HepG2 (cell line): ENCODE results near the gene DNAJB2. TPM values are rescaled to one million over a fixed set of nuclear protein-coding genes. Genes with fewer than 3 reads are reported as not detected.

ENCODE experiments used
- GATAD1 ChIP-seq: IDR thresholded peaks from 2 replicates; pipeline ENCODE4 v1.6.1; 2016; ENCODE audit warnings: missing genetic modification reagents, missing compliant biosample characterization
- GTF3A ChIP-seq: sonication (generic); formaldehyde crosslinking; conservative IDR thresholded peaks from 2 replicates; pipeline ENCODE4 v1.4.0; 2020; ENCODE audit warnings: mild to moderate bottlenecking, missing genetic modification reagents
- HNRNPLL ChIP-seq: fragments of 200-400 bp; formaldehyde crosslinking; IDR thresholded peaks from 2 replicates; pipeline ENCODE4 v1.6.1; 2017; ENCODE audit warnings: mild to moderate bottlenecking, low read depth, low read length; ENCODE audit not compliant: poor library complexity, severe bottlenecking
- NFE2L1 ChIP-seq: sonication (generic); formaldehyde crosslinking; IDR thresholded peaks from 2 replicates; pipeline ENCODE4 v1.4.0; 2020; ENCODE audit warnings: missing genetic modification reagents, mild to moderate bottlenecking, borderline replicate concordance
- NFIC ChIP-seq: IDR thresholded peaks from 2 replicates; pipeline ENCODE4 v1.6.1; 2012; ENCODE audit warnings: mild to moderate bottlenecking, low read length, inconsistent platforms
- PAWR ChIP-seq: sonication (generic); formaldehyde crosslinking; IDR thresholded peaks from 2 replicates; pipeline ENCODE4 v1.4.0; 2020; ENCODE audit warnings: missing genetic modification reagents, mild to moderate bottlenecking, borderline replicate concordance
- SKI ChIP-seq: fragments of 450-650 bp; IDR thresholded peaks from one replicate; pipeline ENCODE4 v1.6.1; 2018; ENCODE audit warnings: mild to moderate bottlenecking; ENCODE audit not compliant: partially characterized antibody
- SP140L ChIP-seq: sonication (generic); formaldehyde crosslinking; IDR thresholded peaks from 2 replicates; pipeline ENCODE4 v1.4.0; 2020; ENCODE audit warnings: missing genetic modification reagents, borderline replicate concordance
- TBL1XR1 ChIP-seq: fragments of 150-350 bp; IDR thresholded peaks from 2 replicates; pipeline ENCODE4 v1.6.1; 2014; ENCODE audit warnings: borderline replicate concordance, low read length; ENCODE audit not compliant: partially characterized antibody
- ZKSCAN5 ChIP-seq: sonication (generic); formaldehyde crosslinking; IDR thresholded peaks from 2 replicates; pipeline ENCODE4 v1.5.1; 2020; ENCODE audit warnings: mild to moderate bottlenecking, missing genetic modification reagents
- ZNF333 ChIP-seq: sonication (generic); formaldehyde crosslinking; IDR thresholded peaks from 2 replicates; pipeline ENCODE4 v1.4.0; 2020; ENCODE audit warnings: mild to moderate bottlenecking, missing genetic modification reagents, borderline replicate concordance
- ZNF550 ChIP-seq: sonication (generic); formaldehyde crosslinking; IDR thresholded peaks from 2 replicates; pipeline ENCODE4 v1.4.0; 2020; ENCODE audit warnings: mild to moderate bottlenecking, missing genetic modification reagents, borderline replicate concordance
- ZNF670 ChIP-seq: sonication (generic); formaldehyde crosslinking; IDR thresholded peaks from 2 replicates; pipeline ENCODE4 v1.8.0; 2022; ENCODE audit warnings: mild to moderate bottlenecking, missing genetic modification reagents, borderline replicate concordance
- polyA plus RNA-seq, 8 experiments: library from polyadenylated mRNA; depleted of rRNA in 3 of 8; stranded (reverse) in 7 of 8; unstranded in 1 of 8; fragments of >200 nt; fragmentation: Illumina TruSeq in 4 of 8; extraction: Trizol in 4 of 8; gene quantifications; 2 replicates each; pipeline versions ENCODE4 v1.2.1 to v1.2.3, GENCODE V29; 2011 to 2016; ENCODE audit warnings: low read depth in 4 of 8, missing spikeins in 1 of 8, mixed read lengths in 1 of 8; ENCODE audit not compliant: insufficient read depth in 1 of 8
- total RNA-seq, 5 experiments: library from RNA; depleted of rRNA; stranded (reverse); fragments of >200 nt; fragmentation: Illumina TruSeq; extraction: Trizol; gene quantifications; 2 replicates each; pipeline ENCODE4 v1.2.3, GENCODE V29; 2016; ENCODE audit warnings: low read depth in 1 of 5
- TF ChIP-seq, protein P1 (sequence below): sonication (generic); formaldehyde crosslinking; IDR thresholded peaks from 2 replicates; pipeline ENCODE4 v1.8.0; 2022; ENCODE audit warnings: missing genetic modification reagents, mild to moderate bottlenecking, borderline replicate concordance
- TF ChIP-seq, protein P2 (sequence below): sonication (generic); formaldehyde crosslinking; IDR thresholded peaks from 2 replicates; pipeline ENCODE4 v1.5.0; 2020; ENCODE audit warnings: missing genetic modification reagents, mild to moderate bottlenecking, borderline replicate concordance
- TF ChIP-seq, protein P3 (sequence below): sonication (generic); formaldehyde crosslinking; IDR thresholded peaks from 2 replicates; pipeline ENCODE4 v1.4.0; 2020; ENCODE audit warnings: missing genetic modification reagents
- TF ChIP-seq, protein P4 (sequence below): IDR thresholded peaks from 2 replicates; pipeline ENCODE4 v1.6.1; 2012; ENCODE audit warnings: low read depth, low read length, improper control_type of control experiment
- TF ChIP-seq, protein P5 (sequence below): sonication (generic); formaldehyde crosslinking; IDR thresholded peaks from 2 replicates; pipeline ENCODE4 v1.8.0; 2022; ENCODE audit warnings: missing genetic modification reagents, low read depth, mild to moderate bottlenecking, borderline replicate concordance
- TF ChIP-seq, protein P6 (sequence below): sonication (generic); IDR thresholded peaks from 2 replicates; pipeline ENCODE4 v1.6.1; 2016; ENCODE audit warnings: low read depth, borderline replicate concordance

The DNAJB2 gene
- total and polyA plus RNA-seq, 2 of the 13 experiments (the other 11 are each of a cell fraction or from before 2014, with no cell fraction given) = 21.3 to 31.1 TPM

DNA sequence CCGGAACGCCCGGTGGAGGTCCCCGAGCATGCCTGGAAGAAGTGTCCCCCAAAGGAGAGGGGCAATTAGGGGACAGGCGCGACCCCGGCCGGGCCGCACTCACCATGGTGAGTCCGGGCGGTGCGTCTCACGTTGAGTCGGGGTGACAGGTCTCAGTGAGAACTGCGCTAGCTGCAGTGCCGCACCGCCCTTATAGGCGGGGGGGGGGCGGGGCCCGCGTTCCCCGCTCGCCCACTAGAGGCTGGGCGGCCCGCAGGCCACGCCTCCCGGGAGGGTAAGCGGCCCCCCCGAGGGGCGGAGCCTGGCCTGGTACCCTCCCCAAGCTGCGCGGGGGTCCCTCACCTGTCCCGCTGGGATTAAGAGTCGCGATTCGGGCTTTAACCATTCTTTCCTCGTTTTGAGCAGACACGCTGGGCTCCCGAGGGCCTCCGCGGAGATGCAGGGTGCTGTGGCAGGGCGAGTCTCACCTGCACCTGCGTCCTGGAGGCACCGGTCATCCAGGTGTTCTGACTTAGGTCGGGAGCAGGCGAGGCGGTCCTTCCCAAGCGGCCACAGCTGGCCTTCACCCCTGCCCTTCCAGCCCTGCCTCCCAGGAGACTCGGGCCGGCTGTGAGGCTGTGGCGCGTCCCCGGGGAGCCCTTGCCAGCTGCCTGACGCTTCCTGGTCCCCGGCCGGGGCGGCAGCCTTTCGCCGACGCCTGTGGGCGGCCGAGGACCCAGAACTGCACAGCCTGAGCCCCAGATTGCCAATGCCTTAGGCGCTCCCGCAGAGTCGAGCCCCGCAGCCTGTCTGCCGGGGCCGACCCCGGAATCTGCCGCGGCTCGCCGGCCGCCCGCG lies 25.2 kb upstream of the DNAJB2 start, which contains the start of gene TUBA4A (continued):
- TF ChIP-seq, protein P1, sequence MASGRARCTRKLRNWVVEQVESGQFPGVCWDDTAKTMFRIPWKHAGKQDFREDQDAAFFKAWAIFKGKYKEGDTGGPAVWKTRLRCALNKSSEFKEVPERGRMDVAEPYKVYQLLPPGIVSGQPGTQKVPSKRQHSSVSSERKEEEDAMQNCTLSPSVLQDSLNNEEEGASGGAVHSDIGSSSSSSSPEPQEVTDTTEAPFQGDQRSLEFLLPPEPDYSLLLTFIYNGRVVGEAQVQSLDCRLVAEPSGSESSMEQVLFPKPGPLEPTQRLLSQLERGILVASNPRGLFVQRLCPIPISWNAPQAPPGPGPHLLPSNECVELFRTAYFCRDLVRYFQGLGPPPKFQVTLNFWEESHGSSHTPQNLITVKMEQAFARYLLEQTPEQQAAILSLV (CRISPR knock-in tag) = peak; percentile 72; the same call in 1 of the 2 replicates
- no peak for TF ChIP-seq ZNF670 (CRISPR knock-in tag)
- TF ChIP-seq, protein P2, sequence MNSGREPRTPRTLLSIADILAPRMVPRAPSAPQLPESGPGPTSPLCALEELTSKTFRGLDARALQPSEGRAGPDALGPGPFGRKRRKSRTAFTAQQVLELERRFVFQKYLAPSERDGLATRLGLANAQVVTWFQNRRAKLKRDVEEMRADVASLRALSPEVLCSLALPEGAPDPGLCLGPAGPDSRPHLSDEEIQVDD (CRISPR knock-in tag) = no peak
- TF ChIP-seq ZNF333 (CRISPR knock-in tag) = peak; percentile 11; the same call in 1 of the 2 replicates
- TF ChIP-seq NFIC = no peak
- no peak for TF ChIP-seq NFE2L1 (CRISPR knock-in tag)
- no peak for TF ChIP-seq TBL1XR1
- peak; percentile 72 for TF ChIP-seq HNRNPLL
- TF ChIP-seq ZKSCAN5 (CRISPR knock-in tag) = no peak
- no peak for TF ChIP-seq GATAD1 (CRISPR knock-in tag)
- TF ChIP-seq, protein P3, sequence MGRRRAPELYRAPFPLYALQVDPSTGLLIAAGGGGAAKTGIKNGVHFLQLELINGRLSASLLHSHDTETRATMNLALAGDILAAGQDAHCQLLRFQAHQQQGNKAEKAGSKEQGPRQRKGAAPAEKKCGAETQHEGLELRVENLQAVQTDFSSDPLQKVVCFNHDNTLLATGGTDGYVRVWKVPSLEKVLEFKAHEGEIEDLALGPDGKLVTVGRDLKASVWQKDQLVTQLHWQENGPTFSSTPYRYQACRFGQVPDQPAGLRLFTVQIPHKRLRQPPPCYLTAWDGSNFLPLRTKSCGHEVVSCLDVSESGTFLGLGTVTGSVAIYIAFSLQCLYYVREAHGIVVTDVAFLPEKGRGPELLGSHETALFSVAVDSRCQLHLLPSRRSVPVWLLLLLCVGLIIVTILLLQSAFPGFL (CRISPR knock-in tag) = no peak
- no peak for TF ChIP-seq ZNF550
- no peak for TF ChIP-seq SP140L (CRISPR knock-in tag)
- TF ChIP-seq GTF3A (CRISPR knock-in tag) = 0 out of 2 replicates have a peak, but pooled peaks have one; percentile 74
- TF ChIP-seq, protein P4, sequence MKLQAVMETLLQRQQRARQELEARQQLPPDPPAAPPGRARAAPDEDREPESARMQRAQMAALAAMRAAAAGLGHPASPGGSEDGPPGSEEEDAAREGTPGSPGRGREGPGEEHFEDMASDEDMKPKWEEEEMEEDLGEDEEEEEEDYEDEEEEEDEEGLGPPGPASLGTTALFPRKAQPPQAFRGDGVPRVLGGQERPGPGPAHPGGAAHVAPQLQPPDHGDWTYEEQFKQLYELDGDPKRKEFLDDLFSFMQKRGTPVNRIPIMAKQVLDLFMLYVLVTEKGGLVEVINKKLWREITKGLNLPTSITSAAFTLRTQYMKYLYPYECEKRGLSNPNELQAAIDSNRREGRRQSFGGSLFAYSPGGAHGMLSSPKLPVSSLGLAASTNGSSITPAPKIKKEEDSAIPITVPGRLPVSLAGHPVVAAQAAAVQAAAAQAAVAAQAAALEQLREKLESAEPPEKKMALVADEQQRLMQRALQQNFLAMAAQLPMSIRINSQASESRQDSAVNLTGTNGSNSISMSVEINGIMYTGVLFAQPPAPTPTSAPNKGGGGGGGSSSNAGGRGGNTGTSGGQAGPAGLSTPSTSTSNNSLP = no peak
- TF ChIP-seq, protein P5, sequence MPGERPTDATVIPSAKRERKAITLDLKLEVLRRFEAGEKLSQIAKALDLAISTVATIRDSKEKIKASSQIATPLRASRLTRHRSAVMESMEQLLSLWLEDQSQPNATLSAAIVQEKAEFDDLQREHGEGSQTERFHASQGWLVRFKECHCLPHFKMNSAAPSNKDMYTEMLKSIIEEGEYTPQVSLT (CRISPR knock-in tag) = no peak
- TF ChIP-seq, protein P6, sequence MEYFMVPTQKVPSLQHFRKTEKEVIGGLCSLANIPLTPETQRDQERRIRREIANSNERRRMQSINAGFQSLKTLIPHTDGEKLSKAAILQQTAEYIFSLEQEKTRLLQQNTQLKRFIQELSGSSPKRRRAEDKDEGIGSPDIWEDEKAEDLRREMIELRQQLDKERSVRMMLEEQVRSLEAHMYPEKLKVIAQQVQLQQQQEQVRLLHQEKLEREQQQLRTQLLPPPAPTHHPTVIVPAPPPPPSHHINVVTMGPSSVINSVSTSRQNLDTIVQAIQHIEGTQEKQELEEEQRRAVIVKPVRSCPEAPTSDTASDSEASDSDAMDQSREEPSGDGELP = no peak; the same call in 1 of the 2 replicates
- TF ChIP-seq SKI = no peak
- 0 out of 2 replicates have a peak, but pooled peaks have one; percentile 72 for TF ChIP-seq PAWR (CRISPR knock-in tag)
